GM21619 (cell line): ENCODE data around the gene MAP2K5.

Experiments used
- ATAC-seq: cut with Tn5 transposase; IDR thresholded peaks from one replicate; pipeline ENCODE4 v1.9.1; 2021; ENCODE audit not compliant: unreplicated experiment

MAP2K5 gene

DNA sequence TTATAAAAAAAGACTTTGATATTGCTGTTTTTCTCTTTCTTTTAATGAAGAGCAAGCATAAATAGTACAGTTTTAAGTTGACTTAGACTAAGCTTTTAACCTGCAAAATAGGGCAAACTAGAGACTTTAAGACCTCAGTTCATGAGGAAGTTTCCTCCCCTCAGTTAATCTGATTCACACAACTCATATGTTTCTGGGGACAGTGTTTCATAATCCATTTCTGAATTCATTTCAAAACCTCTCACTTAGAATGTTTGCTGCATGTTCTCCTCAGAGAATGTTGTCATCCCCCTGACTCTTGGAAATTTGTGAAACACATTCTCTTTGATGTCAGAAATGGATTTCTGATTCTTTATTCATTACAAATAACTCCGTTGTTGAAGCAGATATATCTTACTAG, 203.5 kb downstream of the MAP2K5 start:
- ATAC-seq: no peak

DNA sequence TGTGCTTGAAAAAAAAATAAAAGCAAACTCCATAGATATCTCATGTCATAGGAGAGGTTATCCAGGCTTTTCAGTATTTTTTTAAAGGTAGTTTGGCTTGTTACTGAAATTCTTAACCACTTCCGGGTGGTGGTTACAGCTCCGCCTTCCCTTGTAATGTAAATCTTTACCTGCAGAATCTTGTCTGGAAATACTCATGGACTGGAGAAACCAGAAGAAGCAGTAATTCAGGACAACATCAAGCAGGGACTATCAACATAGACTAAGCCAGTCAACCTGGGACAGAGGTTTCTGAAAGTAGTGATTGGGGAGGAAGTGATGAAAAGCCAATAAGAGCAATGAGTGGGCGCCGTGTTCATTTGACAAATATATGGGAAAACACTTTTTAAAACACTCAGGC, 203.9 kb downstream of the MAP2K5 start:
- ATAC-seq: no peak

DNA sequence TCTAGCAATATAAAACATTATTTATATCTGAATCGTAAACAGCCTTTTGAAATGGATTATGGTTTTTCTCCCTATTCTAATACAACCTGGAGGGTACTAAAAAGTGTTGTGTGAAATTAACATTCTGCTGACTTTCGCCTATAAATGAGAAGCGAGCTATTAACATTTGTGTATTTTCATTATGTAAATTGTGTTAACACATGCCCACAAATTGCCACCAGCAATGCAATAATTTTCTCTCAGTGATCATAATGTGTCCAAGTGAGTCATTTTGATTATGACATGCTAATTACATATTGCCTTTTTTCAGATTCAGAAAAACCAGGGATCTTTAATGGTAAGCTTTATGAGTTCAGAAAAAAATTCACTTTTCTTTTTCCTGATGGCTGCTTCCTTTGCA, 205.4 kb downstream of the MAP2K5 start:
- no peak for ATAC-seq

DNA sequence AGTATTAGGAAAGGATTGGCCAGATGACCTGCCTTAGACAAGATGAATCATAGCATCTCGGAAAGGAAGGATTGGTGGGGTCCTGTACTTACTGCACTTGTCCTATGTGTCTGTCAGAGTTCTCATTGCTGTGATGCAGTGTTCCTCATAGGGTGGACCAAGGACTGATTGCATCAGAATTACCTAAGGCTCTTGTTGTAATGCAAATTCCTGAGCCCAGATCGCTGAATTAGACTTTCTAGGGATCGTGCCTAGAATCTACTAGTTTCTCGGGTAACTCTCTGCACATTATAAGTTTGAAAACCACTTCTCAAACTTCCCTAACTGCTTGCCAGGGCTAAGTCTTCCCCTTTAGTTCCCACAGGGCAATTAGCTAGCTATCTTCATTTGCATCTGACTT, 207.9 kb downstream of the MAP2K5 start:
- no peak for ATAC-seq

DNA sequence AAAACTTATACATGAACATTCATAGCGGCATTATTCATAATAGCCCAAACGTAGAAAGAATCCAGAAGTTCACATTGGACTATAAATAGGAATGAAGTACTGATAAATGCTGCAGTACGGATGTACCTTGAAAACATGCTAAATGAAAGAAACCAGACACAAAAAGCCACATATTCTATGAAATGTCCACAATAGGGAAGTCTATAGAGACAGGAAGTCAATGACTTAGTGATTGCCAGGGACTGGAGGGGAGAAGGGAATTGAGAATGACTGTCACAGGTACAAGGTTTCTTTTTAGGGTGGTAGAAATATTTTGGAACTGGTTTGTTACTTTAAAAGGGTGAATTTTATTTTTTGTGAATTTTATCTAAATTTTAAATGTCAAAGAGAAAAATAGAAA, 211.4 kb downstream of the MAP2K5 start:
- no peak for ATAC-seq

DNA sequence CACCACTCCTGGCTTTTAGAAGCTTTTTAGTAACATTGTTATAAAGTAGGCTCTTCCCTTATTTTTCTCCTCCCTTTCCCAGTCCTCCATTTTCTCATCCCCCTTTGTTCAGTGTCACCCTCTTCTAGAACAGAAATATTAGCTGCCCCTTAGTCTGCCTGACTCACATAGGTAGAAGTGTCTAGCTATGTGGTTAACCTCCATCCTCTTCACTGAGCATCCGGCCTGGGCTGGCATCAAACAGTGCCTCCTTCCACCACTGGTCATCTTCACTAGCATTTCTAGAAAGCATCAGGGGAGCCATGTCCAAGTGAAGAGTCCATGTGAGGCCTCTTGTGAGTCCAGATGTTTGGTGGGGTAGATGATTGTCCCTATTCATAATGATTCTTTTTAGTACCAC, 212.8 kb downstream of the MAP2K5 start:
- no peak for ATAC-seq

DNA sequence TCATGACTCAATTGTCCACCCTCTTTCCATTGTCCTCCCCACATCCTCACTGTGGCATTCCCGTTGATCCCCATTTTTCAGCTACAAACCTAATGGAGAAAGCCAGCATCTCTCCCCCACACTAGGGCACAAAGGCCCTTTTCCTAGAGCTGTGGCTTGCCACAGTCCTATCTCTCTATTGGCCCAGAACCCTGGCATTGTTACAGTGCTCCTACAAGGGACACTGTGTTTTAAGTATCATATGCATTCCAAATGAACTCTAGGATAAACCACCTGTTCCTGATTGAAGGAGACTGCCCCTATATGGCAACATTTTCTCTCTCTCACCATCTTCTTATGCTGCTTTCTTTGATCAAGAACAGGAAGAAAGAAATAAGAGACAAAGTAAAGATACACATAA, 213.4 kb downstream of the MAP2K5 start:
- no peak for ATAC-seq

DNA sequence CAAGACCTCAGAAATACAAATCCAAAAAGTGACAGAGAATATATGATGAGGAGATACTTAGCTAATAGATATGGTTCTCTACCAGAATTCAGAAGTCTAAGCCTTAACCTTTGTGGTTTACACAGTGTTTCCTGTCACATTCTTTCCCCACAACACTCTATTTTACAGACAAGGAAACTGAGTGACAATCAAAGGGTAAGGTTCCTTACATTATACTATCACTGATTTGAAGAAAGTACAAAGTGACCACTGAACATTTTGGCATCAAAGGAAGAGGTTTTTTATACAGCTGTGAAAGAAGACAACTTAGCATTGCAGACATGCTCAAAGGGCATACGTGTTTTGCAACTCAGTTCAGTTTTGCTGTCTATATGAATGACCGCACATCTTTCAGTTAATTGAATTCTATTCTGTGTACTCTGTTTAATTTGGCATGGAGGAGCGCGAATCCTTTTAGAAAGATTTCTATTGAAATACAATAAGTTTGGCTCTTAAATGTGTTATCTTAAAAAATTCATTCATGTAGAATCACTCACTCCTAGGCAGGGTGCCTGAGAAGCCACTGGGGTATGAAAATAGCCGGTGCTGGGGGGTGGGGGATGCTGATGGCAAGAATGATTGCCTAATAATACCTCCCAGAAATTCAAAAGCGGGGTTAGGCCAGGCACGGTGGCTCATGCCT, 216.3 kb downstream of the MAP2K5 start:
- no peak for ATAC-seq

DNA sequence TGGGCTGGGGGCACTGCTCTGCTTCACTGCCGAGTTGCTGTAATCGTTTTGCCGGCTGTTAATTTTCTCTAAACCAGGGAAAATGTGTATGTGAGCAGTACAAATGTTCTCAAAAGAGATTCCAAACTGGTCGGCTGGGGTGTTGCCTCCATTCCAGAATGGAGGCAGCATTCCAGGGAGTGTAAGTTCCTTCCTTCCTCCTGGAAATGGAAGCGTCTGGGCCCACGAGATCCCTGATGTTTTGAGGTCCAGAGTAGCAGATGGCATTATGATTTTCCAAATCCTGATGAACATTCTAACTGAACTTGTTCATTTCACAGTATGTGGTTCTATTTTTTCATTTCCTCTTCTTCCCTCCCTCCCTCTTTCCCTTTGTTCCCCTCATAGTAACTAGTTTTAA, 218.4 kb downstream of the MAP2K5 start:
- no peak for ATAC-seq

DNA sequence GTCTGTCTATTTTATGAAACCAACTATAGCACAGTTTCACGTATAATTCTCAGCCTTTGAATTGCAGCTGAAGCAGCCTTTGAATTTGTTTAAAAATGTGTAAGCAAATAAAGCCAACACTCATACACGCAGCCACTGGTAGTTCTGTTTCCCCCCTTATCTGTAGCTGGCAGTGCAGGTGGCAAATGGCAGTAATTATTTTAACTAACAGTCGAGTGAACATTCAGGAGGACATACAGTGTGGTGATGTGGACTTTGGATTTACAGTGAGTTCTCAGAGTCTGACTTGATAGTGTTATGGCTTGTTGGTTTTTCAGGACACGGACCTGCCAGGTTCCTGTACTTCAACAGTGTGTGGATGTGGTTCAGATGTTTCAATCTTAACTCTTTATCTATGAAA, 218.8 kb downstream of the MAP2K5 start:
- ATAC-seq: no peak

DNA sequence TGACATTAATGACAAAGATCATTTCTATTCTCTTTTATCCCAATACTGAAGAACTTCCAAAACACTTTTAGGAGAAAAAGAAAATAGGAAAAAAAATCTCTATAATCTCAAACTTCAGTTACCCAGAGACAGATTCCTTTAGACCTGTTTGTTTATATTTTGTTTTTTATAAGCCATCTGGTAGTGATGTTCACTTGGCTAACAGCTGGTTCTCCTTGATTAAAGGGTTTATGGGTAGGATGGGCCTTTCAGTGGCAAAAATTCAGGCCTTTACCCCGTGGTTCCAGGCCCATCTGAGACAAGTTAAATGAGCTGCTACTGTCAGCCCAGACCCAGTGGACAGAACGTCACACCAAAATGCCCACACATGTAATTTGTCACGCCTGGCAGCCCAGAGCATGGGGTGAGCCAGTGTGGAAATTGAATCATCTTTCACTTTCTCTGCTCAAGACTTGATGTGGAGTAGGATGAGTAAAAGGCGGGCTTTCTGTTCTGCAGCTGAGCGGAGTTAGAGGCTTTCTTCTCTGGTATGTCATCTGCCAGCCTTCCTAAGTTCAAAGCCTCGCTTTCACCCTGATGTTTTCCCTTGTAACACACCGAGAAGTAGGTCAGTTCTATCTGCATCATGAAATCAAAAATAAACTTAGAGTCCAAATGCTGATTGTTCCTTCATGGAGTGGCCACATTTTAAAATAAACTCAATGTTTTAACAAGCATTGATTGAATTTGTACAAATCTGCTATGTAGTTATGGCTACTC, 220.3 kb downstream of the MAP2K5 start:
- ATAC-seq: peak; percentile 74

DNA sequence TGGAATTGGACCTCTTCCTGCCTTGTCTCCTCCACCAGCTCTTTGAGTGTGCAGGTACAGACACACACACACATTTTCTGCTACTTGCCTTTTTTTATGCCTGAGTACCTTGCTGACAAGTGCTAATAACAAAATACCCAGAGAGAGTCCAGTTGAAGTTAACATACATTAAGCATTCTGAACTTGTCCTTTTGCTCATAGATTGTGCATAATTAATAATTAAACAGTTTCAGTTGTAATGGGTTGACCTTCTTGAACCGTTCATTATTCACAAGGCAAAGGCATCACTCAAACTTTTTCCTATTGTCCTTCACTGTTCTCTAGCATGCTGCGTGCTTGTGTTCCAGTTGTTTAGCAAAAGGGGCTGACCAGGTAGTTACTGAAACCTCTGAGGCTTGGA, 223.2 kb downstream of the MAP2K5 start:
- no peak for ATAC-seq

DNA sequence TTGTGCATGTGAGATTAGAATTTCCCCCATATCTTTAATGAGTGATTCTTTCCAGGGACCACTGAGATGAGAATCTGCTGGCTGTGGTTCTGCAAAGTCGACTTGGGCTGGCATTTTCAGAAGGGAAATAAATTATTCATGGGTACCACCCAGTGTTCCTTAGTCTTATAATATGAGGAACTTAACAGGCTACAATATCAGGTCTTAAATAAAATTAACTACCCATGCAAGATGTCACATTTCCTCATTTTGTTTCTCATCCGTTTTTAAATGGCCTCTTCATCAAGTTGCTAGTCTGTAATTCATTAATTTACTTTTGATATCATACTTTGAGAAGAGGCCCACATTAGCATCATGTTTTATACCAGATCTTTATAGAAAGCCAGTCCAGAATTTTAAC, 224.5 kb downstream of the MAP2K5 start:
- ATAC-seq: no peak

DNA sequence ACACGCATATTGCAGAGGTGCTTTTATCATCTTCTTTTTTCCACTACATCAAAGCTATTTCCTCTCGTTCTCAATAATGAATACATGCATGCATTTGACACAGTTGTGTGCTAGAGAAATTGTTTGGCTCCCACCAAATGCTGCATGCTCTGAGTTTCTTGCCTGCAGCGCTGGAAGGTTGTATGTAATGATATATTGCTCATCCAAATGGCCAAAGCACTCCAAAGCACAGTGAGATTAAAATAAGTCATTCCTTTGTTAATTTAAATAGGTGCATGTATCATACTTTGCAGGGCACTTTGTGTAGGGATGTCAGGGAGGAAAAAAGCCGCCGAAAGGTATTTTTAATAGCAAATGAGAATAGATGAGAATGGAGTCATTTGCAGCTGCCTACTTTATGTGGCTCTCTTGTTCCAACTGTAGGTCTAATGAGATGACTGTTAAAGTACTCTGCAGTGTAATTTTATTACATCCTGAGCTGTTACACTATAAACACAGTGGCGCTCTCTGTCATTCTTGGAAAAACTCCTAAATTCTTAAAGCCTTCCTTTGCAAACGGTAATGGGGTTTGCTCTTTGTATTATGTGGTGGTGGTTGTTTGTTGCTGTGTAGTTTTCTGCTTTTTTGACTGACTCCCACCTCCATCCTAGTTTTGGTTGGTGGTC, 225.9 kb downstream of the MAP2K5 start:
- ATAC-seq: no peak

DNA sequence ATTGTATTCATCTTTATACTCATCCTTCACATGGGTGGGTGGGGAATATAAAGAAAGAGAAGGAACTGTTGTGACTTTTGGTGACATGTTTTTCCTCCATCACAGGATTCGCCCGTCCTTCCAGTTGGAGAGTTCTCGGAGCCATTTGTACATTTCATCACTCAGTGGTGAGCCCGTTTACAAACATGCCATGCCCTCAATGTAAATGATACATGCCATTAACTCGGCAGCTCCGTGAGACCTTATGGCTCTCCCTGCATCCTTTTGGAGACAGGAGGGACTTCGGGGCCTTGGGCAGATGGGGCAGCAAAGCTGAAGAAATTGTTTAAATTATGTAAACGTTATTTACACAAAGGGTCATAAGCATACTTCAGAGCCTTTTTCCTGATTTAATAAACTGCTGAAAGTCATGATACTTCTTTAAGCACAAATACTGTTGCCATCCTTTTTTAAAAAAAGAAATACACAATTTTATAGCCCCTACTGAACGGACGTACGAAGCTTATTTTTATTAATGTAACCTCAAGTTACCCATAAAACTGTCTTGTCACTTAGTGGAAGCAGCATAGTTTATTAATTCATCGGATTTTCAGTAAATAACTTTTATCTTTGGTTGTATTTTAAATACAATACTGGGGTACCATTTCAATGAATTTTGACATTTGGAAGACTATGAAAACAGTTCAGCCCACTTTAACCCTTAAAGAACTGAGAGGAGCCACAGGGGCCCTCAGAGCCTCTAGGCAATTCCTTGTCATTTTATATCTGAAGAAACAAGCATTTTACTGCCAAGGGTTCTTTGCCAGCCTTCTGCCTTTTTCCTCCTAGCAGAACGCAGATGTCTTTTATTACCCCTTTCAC, 227.2 kb downstream of the MAP2K5 start:
- ATAC-seq: no peak

DNA sequence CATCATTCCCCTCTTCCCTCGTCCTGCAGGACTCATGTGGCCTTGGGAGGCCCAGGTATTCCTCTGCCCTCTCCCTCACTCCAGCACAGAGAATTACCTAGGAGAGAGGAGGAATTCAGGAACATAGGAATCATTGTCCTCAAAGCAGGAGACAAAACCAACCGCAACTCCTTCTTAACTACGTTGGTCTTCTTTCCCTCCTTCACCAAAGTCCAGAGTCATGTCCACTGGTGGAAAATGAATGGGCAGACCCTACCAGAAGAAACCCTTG, 227.8 kb downstream of the MAP2K5 start:
- no peak for ATAC-seq

DNA sequence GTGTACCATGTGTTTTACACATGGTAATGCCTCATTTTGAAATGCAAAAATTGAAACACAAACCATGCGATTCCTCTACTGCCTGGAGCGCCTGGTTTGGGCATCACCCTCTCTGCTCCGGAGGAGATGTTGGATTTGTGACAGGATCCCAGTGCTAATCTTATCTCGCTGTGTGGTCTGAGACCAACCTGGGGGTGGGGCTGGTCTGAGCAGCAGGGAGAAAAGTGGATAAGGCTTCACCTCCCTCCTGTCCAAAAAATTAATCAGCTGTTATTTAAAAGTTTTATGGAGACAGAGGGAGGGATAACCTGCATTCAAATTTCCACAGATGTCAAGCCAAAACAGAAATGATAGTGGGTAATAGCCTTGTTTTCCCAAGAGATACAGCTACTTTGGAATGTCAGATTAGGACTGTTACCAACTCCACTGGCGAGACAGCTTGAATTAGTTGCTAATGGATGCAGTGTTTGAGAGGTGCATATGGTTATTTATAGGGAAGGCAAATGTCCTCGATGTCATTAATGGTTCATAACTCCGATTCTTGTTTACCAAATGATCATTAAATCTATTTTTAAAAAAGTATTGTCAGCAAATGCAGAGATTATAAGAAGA, 228.8 kb downstream of the MAP2K5 start:
- ATAC-seq: no peak

DNA sequence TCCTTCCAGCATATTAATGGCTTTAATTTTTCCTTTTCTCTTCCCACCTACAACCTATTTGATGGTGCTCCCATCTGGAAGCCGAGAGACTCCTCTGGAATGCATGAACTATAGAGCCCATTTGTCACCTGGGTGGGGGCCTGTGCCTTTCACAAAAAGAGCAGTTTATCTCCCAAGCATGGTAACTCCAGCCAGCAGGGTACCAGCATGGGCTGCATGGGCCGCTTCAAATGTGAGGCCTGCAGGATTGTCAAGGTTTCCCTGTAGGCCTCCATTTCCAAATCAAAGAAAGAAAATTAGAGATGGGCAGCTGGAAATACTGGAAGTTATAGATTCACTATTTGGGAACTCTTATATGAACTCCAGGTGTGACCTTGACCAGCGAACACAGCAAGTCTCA, 232.1 kb downstream of the MAP2K5 start:
- no peak for ATAC-seq

DNA sequence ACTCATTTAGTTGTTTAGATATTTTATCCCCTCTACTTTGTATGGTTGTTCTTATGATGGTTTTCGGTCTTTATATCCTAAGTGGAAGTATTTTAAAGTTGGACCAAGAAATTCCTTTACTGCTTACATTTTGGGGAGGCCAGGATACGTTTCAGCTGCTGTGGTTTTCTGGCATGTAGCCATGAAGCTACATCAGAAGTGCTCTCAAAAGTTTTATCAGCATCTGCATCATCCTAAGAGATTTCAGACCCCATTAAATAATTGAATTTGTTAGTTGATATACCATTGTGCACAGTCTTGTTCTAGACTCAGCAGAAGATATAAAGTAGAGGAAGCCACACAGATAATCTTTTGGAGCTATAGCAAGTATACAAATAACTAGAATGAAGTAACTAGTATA, 232.7 kb downstream of the MAP2K5 start:
- no peak for ATAC-seq

DNA sequence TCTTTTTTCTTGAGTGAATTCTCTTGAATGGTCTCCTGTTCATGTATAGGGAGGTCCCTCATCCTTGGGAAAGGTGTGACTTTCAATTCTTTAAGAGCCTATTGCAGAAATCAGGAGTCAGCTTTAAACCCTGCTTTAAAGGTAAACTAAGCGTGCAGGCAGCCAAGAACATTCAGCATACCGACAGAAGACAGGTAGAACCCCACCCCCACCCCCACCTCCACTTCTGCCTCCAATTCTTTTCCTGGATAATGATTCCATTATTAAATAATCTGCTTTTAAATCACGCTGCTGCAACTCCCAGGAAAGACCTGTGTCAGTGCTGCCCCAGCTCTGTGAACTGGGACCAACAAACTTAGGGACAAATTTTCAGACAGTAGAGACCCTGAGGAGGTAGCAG, 233.5 kb downstream of the MAP2K5 start:
- no peak for ATAC-seq

DNA sequence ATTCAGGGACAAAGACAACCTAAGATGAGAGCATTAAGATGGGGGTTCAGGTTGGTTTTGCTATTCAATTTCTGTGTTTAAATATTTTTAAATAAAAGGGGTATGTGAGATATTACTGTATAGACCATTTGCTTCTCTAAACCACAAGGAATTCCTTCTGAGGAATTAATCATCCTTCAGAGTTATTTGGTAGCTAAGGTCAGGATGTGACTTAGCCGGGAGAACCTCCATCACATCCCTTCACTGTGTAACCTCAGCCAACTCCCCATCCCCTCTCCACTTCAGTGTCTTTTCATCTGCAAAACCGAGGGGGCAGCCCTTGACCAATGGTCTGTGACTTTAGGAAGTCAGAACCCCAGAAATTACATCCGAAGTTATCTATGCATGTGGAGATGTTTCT, 234.1 kb downstream of the MAP2K5 start:
- no peak for ATAC-seq
